Glutamatergic neuron (in vitro differentiated cells): ENCODE measurements around the gene ATF3. TPM values are rescaled to one million over a fixed set of nuclear protein-coding genes. Genes with fewer than 3 reads are reported as not detected.

Experiments used
- DNase-seq: peaks from one replicate; pipeline ENCODE4 v3.0.0; 2022
- H3K27ac Mint-ChIP-seq: one replicate; pipeline ENCODE4 v1.8.0; 2020; ENCODE audit warnings: mild to moderate bottlenecking, mixed read lengths, inconsistent platforms; ENCODE audit not compliant: unreplicated experiment
- H3K27me3 Mint-ChIP-seq: one replicate; pipeline ENCODE4 v1.8.0; 2020; ENCODE audit warnings: mild to moderate bottlenecking, moderate library complexity, mixed read lengths, inconsistent platforms; ENCODE audit not compliant: unreplicated experiment
- H3K36me3 Mint-ChIP-seq: one replicate; pipeline ENCODE4 v1.8.0; 2020; ENCODE audit warnings: mild to moderate bottlenecking, mixed read lengths, inconsistent platforms; ENCODE audit not compliant: unreplicated experiment
- H3K4me1 Mint-ChIP-seq: one replicate; pipeline ENCODE4 v1.8.0; 2020; ENCODE audit warnings: mild to moderate bottlenecking, low read depth, mixed read lengths, inconsistent platforms; ENCODE audit not compliant: unreplicated experiment
- H3K4me3 Mint-ChIP-seq: one replicate; pipeline ENCODE4 v1.8.0; 2020; ENCODE audit warnings: mild to moderate bottlenecking, mixed read lengths, inconsistent platforms; ENCODE audit not compliant: unreplicated experiment
- H3K9me3 Mint-ChIP-seq: one replicate; pipeline ENCODE4 v1.8.0; 2020; ENCODE audit warnings: mild to moderate bottlenecking, moderate library complexity, mixed read lengths, inconsistent platforms; ENCODE audit not compliant: unreplicated experiment
- CTCF ChIP-seq: fragments of 200-600 bp; sonication (generic); IDR thresholded peaks from one replicate; pipeline ENCODE4 v1.5.0; 2021; ENCODE audit not compliant: partially characterized antibody, unreplicated experiment
- total RNA-seq: library from RNA; stranded (reverse); fragmentation: NEBNext Ultra II Directional; extraction: Animal tissue kit (Norgen Biotek cat#: 25700); gene quantifications from one replicate; pipeline ENCODE4 v1.2.1, GENCODE V29; 2021; ENCODE audit not compliant: unreplicated experiment

Gene ATF3
- total RNA-seq, 1 donor from 2014 or later = 35.3 TPM

GRCh38 chr1:212646588-212646987 lies 38.0 kb downstream of the ATF3 start:
- no peak overlapping the region for H3K4me3 Mint-ChIP-seq
- peaks cover 5% of the 10 kb centered on the region for H3K36me3 Mint-ChIP-seq
- peaks cover 11% of the 10 kb centered on the region for H3K9me3 Mint-ChIP-seq
- TF ChIP-seq CTCF = no peak
- peaks cover 12% of the 10 kb centered on the region for H3K4me1 Mint-ChIP-seq
- H3K27ac Mint-ChIP-seq = no peak overlapping the region
- H3K27me3 Mint-ChIP-seq = peaks cover 6% of the 10 kb centered on the region
- no peak for DNase-seq

- no peak overlapping the region for H3K4me3 Mint-ChIP-seq
- H3K9me3 Mint-ChIP-seq = peaks cover 11% of the 10 kb centered on the region
- H3K4me1 Mint-ChIP-seq = peaks cover 12% of the 10 kb centered on the region
- no peak for DNase-seq
- TF ChIP-seq CTCF = no peak
- H3K36me3 Mint-ChIP-seq = peaks cover 5% of the 10 kb centered on the region
- H3K27ac Mint-ChIP-seq = no peak overlapping the region
- H3K27me3 Mint-ChIP-seq = peaks cover 6% of the 10 kb centered on the region
Observed at GRCh38 chr1:212647004-212647403, 38.4 kb downstream of the ATF3 start.

GRCh38 chr1:212648431-212648830 lies 39.9 kb downstream of the ATF3 start:
- no peak overlapping the region for H3K27ac Mint-ChIP-seq
- TF ChIP-seq CTCF = no peak
- no peak overlapping the region for H3K4me3 Mint-ChIP-seq
- H3K36me3 Mint-ChIP-seq = peaks cover 1% of the 10 kb centered on the region
- H3K9me3 Mint-ChIP-seq = peaks cover 11% of the 10 kb centered on the region
- DNase-seq = no peak
- H3K27me3 Mint-ChIP-seq = peaks cover 6% of the 10 kb centered on the region
- H3K4me1 Mint-ChIP-seq = peaks cover 12% of the 10 kb centered on the region

GRCh38 chr1:212649020-212649419 lies 40.5 kb downstream of the ATF3 start:
- no peak overlapping the region for H3K4me3 Mint-ChIP-seq
- no peaks in the 10 kb centered on the region for H3K36me3 Mint-ChIP-seq
- peaks cover 6% of the 10 kb centered on the region for H3K27me3 Mint-ChIP-seq
- DNase-seq = no peak
- peaks cover 12% of the 10 kb centered on the region for H3K4me1 Mint-ChIP-seq
- peaks cover 10% of the 10 kb centered on the region for H3K9me3 Mint-ChIP-seq
- TF ChIP-seq CTCF = no peak
- H3K27ac Mint-ChIP-seq = no peak overlapping the region

GRCh38 chr1:212650228-212650627 lies 41.7 kb downstream of the ATF3 start:
- H3K36me3 Mint-ChIP-seq = no peaks in the 10 kb centered on the region
- H3K9me3 Mint-ChIP-seq = peaks cover 6% of the 10 kb centered on the region
- no peak overlapping the region for H3K27ac Mint-ChIP-seq
- no peak for DNase-seq
- H3K4me1 Mint-ChIP-seq = peaks cover 11% of the 10 kb centered on the region
- no peak overlapping the region for H3K4me3 Mint-ChIP-seq
- no peak for TF ChIP-seq CTCF
- H3K27me3 Mint-ChIP-seq = peaks cover 7% of the 10 kb centered on the region
